Left lobe of liver (tissue), 2 donors: ENCODE measurements around the gene KCNA3. TPM values are rescaled to one million over a fixed set of nuclear protein-coding genes. Genes with fewer than 3 reads are reported as not detected.

Experiments
- ATAC-seq: fragments of 200-7000 bp; cut with Tn5 transposase; one replicate; pipeline ENCODE4 v1.9.1; 2020; ENCODE audit warnings: mild to moderate bottlenecking, moderate library complexity
- DNase-seq: peaks from one replicate; pipeline ENCODE4 v3.0.0-alpha.2; 2020; ENCODE audit warnings: low spot score
- total RNA-seq: library from RNA; stranded (reverse); gene quantifications from one replicate; pipeline ENCODE4 v1.2.1, GENCODE V29; 2021
- donor health status: DM: no; HTN: no; CAD: no; lungs with moderate emphysema.
- donor health status: DM: no; HTN: yes; CAD: no.

KCNA3 gene
- total RNA-seq, result 0.43 TPM

- no peak for DNase-seq
- peak; percentile 62 for ATAC-seq
These were observed at the start of gene KCNA3 for GRCh38 chr1:110674337-110675059. TSS of gene KCNA3 (minus strand) at chr1:110674940. CDS start at chr1:110674809, 131 bp downstream.

GRCh38 chr1:110722807-110723206, 48.1 kb upstream of the KCNA3 start:
- no peak for DNase-seq
- no peak for ATAC-seq

- DNase-seq (no peak), ATAC-seq (no peak)
These were observed 45.2 kb upstream of the KCNA3 start for GRCh38 chr1:110719908-110720307.

DNA sequence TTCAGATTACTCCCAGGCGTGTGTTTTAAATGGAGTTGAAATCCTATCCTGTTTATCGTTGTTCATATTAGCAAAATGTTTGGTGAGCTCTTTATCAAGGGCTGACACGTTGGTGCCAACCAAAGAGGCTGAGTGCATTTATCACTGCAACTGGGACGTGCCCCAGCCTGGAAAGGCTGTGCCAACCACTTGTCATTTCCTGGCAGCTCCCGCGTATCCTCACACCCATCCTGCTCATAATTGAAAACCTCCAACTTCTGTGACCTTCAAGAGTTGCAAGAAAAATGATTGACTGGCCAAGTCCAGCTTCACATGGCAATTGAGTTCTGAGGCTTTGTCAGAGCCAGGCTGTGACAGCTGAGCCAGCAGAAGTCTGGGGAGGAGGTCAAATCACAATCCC, 43.7 kb upstream of the KCNA3 start:
- DNase-seq, result no peak
- no peak for ATAC-seq

DNA sequence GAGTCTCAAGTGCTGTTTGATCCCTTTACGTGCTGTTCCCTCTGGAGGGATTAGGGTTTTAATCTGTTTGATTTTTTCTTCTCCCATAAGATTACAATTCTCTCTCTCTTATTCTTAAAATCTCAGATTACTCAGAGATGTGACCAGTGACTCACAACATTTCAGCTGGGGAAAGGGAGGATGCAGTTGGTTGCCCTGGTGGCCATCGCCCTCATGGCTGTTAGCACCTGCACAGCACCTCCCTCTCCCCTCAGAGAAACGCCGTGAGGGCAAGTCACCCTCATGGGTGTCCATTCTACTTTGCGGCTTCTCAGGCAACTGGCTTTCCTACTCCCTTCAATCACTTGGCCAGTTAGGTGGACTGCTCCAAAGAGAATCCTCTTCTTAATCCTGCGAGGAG, 42.4 kb upstream of the KCNA3 start:
- no peak for DNase-seq
- ATAC-seq, result no peak

DNA sequence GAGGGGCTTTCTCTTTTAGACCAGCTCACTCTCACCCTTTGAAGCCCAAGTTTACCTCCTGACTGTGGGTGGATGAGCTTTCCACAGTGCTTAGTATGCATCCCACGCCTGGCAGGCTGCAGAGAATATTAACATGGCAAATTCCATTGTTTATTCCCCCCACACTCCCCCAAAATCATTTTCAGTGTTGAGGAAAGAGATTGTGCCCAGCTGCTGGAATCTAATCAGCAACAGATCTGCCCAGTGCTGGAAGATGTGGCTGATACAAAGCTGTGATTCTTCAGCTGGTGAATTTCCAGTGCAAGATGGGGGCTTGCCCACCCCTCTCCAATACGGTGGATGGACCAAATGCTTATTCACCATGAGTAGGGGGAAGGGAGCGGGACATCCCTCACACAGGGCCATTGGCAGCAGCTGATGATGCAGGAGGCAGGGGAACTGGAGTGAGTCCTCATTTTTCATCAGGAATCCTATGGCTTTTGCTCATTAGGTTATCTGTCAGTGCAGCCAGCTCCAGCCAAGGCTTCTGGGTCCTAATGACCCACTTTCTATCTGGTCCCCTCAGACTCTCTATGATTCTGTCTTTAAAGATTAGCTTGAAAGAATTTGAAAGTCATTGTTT, 39.7 kb upstream of the KCNA3 start:
- DNase-seq, result no peak
- no peak for ATAC-seq

DNA sequence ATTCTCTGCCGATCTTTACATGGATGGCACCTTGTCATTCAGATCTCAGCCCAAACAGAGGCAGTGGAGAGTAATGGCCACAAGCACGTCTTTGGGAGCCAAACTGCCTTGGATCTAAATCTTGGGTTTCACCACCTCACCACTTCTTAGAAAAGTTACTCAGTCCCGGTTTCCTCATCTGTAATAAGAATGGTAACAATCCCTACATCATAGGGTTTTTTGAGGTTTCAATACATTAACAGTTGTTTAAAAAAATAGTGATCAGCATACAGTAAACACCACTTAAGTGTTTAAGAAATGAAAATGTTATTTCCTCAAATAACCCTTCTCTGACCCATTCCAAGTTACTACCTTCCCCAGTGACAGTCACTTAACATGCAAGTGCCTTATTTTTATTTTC, 38.5 kb upstream of the KCNA3 start:
- no peak for DNase-seq
- no peak for ATAC-seq

- ATAC-seq (no peak), DNase-seq (no peak)
These were observed 35.6 kb upstream of the KCNA3 start for GRCh38 chr1:110710314-110710713.

DNA sequence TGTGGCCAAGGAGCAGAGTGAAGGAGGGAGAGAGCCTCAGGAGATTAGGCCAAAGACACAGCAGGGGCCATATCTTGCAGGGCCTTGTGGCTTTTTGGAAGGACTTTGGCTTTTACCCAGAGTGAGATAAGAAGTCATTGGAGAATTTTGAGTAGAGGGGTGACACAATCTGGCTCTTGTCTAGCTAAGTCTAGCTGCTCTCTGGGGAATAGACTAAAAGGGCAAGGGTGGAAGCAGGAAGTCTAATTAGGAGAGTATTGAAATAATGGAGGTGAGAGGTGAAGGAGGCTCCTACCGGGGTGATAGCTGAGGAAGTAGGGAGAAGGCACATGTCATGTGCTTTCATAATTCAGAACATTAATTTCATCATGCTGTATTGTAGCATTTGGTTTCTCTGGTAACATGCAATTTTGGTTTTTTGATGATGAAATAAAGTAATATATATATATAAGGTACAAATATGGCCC, 34.3 kb upstream of the KCNA3 start:
- DNase-seq (no peak), ATAC-seq (no peak)

DNA sequence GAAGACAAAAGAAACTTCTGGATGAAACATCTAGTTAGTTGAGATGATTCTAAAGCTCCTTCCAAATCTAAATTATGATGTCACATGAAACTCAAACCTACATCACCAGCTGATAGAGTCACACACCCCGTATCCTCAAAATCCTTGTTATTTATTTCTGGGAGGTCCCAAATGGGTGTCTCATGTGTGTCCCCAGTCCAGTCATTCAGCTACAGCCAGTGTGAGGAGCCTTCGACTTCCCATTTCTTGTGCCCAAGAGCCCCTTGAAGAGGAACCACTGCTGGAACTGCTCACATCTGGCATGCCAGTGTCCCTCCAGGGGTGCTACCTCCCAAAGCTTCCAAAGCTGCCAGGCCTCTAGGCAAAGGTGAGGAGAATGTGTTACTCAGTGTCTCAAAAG, 32.5 kb upstream of the KCNA3 start:
- ATAC-seq, result no peak

DNA sequence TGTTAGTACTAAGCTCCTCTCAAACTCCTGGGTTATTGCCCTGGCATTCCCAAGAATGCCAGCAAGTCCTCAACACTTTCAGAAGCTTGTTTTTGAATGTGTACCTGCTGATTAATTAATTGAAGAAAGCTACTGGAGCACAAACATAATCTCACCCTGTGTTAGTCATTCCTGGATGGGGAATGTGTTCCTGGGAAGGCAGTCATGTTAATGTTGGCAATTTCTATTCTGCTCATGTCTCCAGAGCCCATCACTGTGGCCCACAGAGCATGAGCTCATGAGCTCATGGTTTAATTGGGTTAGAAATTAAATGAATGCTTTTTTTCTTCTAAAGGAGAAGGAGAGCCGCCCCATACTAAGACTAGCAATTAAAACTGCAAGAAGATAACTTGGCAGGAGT, 31.9 kb upstream of the KCNA3 start:
- ATAC-seq, result no peak
- DNase-seq, result no peak

More for the DNA sequence above, 32.5 kb upstream of the KCNA3 start:
- DNase-seq, result no peak

GRCh38 chr1:110702260-110702659, 27.5 kb upstream of the KCNA3 start:
- ATAC-seq (no peak), DNase-seq (no peak)

DNA sequence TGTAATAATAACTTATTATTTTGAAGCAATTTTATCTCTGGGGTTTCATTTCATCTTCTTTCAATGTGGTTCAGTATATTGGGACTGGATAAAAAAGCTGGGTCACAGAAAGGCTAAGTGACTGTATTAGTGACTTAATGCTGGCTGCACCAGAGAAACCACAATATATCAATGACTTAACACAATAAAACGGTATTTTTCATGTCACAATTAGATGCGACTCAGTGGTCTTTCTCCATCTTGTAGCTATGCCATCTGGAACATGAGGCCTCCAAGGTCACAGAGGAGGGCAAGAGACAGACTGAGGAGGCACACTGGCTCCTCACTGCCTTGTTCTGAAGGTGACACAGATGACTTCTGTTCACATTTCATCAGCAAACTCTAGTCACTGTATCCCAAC, 26.0 kb upstream of the KCNA3 start:
- no peak for DNase-seq
- no peak for ATAC-seq

DNA sequence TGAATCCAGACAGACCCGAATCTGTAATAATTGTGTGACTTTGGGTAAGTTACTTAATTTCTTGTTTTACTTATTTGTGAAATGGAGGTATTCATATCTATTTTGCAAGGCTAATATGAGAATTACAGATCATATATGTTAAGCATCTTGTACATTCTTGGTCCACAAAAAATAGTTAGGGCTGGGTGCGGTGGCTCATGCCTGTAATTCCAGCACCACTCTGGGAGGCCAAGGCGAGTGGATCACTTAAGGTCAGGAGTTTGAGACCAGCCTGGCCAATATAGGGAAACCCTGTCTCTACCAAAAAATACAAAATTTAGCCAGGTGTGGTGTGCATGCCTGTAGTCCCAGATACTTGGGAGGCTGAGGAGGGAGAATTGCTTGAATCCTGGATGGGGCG, 22.9 kb upstream of the KCNA3 start:
- DNase-seq (no peak), ATAC-seq (no peak)

GRCh38 chr1:110696818-110697217, 22.1 kb upstream of the KCNA3 start:
- ATAC-seq (peak; percentile 43), DNase-seq (no peak)

GRCh38 chr1:110690709-110691365, 16.1 kb upstream of the KCNA3 start:
- ATAC-seq (peak; percentile 38), DNase-seq (no peak)

DNA sequence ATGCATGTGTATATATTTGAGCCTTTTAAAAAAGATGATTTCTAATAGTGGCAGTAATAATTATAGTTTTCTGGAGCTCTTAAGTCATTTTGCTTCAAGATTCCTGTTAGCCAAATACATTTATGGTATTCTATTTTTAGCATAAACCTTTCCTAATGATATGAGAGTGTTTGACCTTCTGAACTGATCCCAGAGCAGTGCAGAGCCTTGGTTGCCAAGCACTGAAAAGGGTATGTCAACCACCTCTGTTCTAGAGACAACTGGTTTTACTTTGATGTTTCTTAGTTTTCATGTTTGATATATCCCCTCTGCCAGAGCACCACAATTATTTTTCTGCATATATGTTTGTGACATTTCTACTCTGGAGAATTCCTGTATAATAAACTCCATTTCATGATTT, 15.1 kb upstream of the KCNA3 start:
- DNase-seq (no peak), ATAC-seq (no peak)

- ATAC-seq, result no peak
These were observed 13.8 kb upstream of the KCNA3 start for GRCh38 chr1:110688514-110688913.

GRCh38 chr1:110687250-110687649, 12.5 kb upstream of the KCNA3 start:
- no peak for DNase-seq
- no peak for ATAC-seq

More at GRCh38 chr1:110688514-110688913, 13.8 kb upstream of the KCNA3 start:
- no peak for DNase-seq

DNA sequence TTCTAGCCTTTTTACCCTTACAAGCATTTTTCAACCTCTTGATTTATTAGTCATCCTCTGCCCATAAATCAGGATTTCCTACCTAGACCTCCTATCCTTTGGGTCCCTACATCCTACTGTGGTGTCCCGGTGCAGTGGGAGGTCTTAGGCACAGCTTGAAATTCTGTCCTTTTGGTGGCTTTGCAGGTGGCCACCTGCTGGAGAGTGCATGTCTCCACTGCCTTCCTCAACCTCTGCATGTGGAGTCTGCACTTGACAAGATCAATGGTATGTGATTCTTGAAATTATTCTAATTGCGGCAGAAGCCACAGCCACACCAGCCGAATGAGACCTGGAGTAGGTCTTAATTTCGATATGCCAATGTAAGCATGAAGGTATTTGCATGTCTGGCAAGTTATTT, 11.4 kb upstream of the KCNA3 start:
- ATAC-seq (no peak), DNase-seq (no peak)

DNA sequence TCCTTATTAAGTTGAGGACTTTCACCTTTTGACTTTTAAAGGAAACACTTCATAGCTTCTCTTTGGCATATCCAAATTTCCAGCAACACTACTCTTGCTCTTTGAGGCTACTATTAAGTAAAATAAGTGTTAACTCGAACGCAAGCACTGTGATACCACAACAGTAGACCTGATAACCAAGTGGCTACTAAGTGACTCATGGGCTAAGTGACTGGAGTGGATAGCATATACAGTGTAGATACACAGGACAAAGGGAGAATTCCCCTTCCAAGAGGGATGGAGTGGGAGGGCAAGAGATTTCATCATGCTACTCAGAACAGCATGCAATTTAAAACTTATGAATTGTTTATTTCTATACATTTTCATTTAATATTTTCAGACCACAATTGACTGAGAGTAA, 9.8 kb upstream of the KCNA3 start:
- DNase-seq, result no peak
- ATAC-seq, result no peak

GRCh38 chr1:110682898-110683297, 8.2 kb upstream of the KCNA3 start:
- DNase-seq (no peak), ATAC-seq (no peak)
